SK-N-SH (cell line): ENCODE data around the gene MED29.

Experiments
- CHD2 ChIP-seq: fragments of 150-350 bp; IDR thresholded peaks from 2 replicates; pipeline ENCODE4 v1.6.1; 2018; ENCODE audit warnings: low read length; ENCODE audit not compliant: partially characterized antibody
- CTCF ChIP-seq: fragments of 200-600 bp; sonication (generic); IDR thresholded peaks from 2 replicates; pipeline ENCODE4 v1.6.1; 2017; ENCODE audit warnings: antibody characterized with exemption, mild to moderate bottlenecking, moderate library complexity
- GABPA ChIP-seq: IDR thresholded peaks from 2 replicates; pipeline ENCODE4 v1.4.0; 2012; ENCODE audit warnings: low read depth, mild to moderate bottlenecking
- MXI1 ChIP-seq: IDR thresholded peaks from 2 replicates; pipeline ENCODE4 v1.6.1; 2012; ENCODE audit warnings: mild to moderate bottlenecking, low read depth, low read length, improper control_type of control experiment
- POLR2AphosphoS5 ChIP-seq: IDR thresholded peaks from 2 replicates; pipeline ENCODE4 v1.6.1; 2012; ENCODE audit warnings: low read depth, low read length
- RAD21 ChIP-seq: IDR thresholded peaks from 2 replicates; pipeline ENCODE4 v1.6.1; 2012; ENCODE audit warnings: mild to moderate bottlenecking, low read length
- REST ChIP-seq: IDR thresholded peaks from 2 replicates; pipeline ENCODE4 v1.6.1; 2012; ENCODE audit warnings: mild to moderate bottlenecking, low read depth, low read length, moderate library complexity
- RFX5 ChIP-seq: IDR thresholded peaks from 2 replicates; pipeline ENCODE4 v1.6.1; 2012; ENCODE audit warnings: mild to moderate bottlenecking, improper control_type of control experiment, low read length
- TCF12 ChIP-seq: IDR thresholded peaks from 2 replicates; pipeline ENCODE4 v1.4.0; 2012
- USF2 ChIP-seq: fragments of 150-350 bp; IDR thresholded peaks from 2 replicates; pipeline ENCODE4 v1.6.1; 2017; ENCODE audit warnings: antibody characterized with exemption, low read length, low read depth, borderline replicate concordance
- ZBTB33 ChIP-seq: IDR thresholded peaks from 2 replicates; pipeline ENCODE4 v1.4.0; 2012; ENCODE audit warnings: low read depth, borderline replicate concordance

- TF ChIP-seq USF2 (no peak), ZBTB33 (no peak), CTCF (no peak), MXI1 (no peak), TCF12 (no peak), POLR2AphosphoS5 (no peak), RAD21 (no peak), GABPA (no peak), RFX5 (no peak), REST (no peak), CHD2 (no peak)
Observed at GRCh38 chr19:39356073-39356472, 35.1 kb upstream of the MED29 start.
